ENCODE results near the gene TRAPPC2L. TPM values are rescaled to one million over a fixed set of nuclear protein-coding genes. Genes with fewer than 3 reads are reported as not detected.

Gene TRAPPC2L
- total and polyA plus RNA-seq, 2 of the 13 experiments (the other 11 are each of a cell fraction or from before 2014, with no cell fraction given) = 96.3 to 107 TPM

DNA sequence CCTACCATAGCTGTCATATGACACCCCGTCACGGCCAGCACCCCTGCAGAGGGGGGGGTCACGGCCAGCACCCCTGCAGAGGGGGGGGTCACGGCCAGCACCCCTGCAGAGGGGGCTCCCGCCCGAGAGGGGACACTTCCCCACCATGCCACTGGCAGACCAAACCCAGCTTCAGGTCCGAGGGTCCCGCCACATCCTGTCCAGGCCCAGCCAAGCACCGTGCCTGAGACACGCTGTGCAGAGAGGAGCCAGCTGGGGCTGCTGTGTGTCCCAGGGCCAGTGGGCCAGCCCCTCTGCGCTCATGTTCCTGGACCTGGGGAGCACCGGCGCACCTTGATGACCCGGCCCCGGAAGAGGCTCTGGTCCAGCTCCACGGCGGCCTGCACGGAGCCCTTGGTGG, 7.6 kb downstream of the TRAPPC2L start (continued):
- TF ChIP-seq AGO2 (optimal IDR thresholded peaks at IDR 0.05; ENCODE audit: low read depth, low read length) = peak; percentile 90
- no peak for TF ChIP-seq ARID4A (CRISPR knock-in tag; IDR thresholded peaks at IDR 0.05; ENCODE audit: borderline replicate concordance)
- no peak for TF ChIP-seq FUBP1 (CRISPR knock-in tag; IDR thresholded peaks at IDR 0.05; ENCODE audit: borderline replicate concordance)

DNA sequence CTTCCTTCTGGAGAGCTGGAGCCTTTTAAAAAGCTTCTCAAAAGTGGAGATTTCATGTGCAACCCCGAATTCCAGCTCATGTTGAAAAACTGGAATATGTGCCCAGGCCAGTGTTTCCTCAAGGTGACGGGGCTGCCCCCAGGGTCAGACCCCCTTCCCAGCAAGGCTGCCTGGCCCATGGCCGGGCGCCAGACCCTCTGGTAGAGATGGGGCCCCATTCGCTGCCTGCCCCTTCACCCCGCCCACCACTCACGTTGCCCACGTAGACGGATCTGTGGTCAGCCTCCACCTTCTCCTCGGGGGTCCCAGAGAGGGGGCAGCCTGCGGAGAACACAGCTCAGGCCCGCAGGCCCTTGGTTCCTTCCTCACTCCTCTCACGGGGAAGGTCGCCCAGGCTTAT, 8.4 kb downstream of the TRAPPC2L start:
- no peak overlapping the region for H3K4me3 ChIP-seq (replicated peaks in 1 of 3; ENCODE audit: insufficient read depth in 1 of 3, low read depth in 2 of 3, low read length in 3 of 3)
- peaks cover 6 to 8% of the 10 kb centered on the region in 2 experiments; a peak in 4 of 5 replicates for H3K36me3 ChIP-seq (replicated peaks in 1 of 2; ENCODE audit: control insufficient read depth in 1 of 2, insufficient read depth in 2 of 2, low read length in 2 of 2)
- BruUV-seq (replicated peaks) = no TSS peak
- in situ Hi-C loops (cut with HindIII; ENCODE audit: extremely low pct_ligation_motif_present, low pct_unique_long_range_greater_than_20kb) (no loop called here), intact Hi-C loops (cut with micrococcal nuclease; ENCODE audit: unreplicated experiment) (no loop called here)
- ATAC-seq (no peak), DNase-seq (ENCODE audit: low spot score) (no peak), FAIRE-seq (no peak)
- TF ChIP-seq GZF1 (CRISPR knock-in tag; IDR thresholded peaks at IDR 0.05) (no peak), ZNF761 (CRISPR knock-in tag; conservative IDR thresholded peaks at IDR 0.05) (no peak), ZNF768 (CRISPR knock-in tag; IDR thresholded peaks at IDR 0.05) (no peak), ISX (CRISPR knock-in tag; conservative IDR thresholded peaks at IDR 0.05) (no peak), NCOA1 (CRISPR knock-in tag; IDR thresholded peaks at IDR 0.05) (no peak)
- H3K79me2 ChIP-seq (ENCODE audit: insufficient read depth, low read length) = no peaks in the 10 kb centered on the region
- 14% methylated on average over 4 of the region's 14 CpGs for WGBS (ENCODE audit: low lambda C conversion rate)
- H3K9me3 ChIP-seq (ENCODE audit: low read length) = no peaks in the 10 kb centered on the region
- CTCF ChIA-PET (ENCODE audit: low intra/inter-chr PET ratio, low total read pairs) = no interaction called here
- H3K27me3 ChIP-seq (ENCODE audit: control insufficient read depth in 1 of 2, insufficient read depth in 2 of 2, low read length in 2 of 2) = peaks cover 21 to 52% of the 10 kb centered on the region in 2 experiments; a peak in 4 of 5 replicates
- H3K4me2 ChIP-seq (ENCODE audit: low read depth, low read length) = no peak overlapping the region
- no peak overlapping the region for H3K9ac ChIP-seq (ENCODE audit: insufficient read depth, low read depth, low read length)
- POLR2A ChIA-PET = no interaction called here
- H2AFZ ChIP-seq (ENCODE audit: low read length) = no peak overlapping the region
- no peaks in the 10 kb centered on the region for H4K20me1 ChIP-seq (ENCODE audit: insufficient read depth, low read length)
- no peak overlapping the region for H3K27ac ChIP-seq (ENCODE audit: extremely low read length, insufficient read depth, low read length)
- H3K4me1 ChIP-seq (ENCODE audit: insufficient read depth, low read length) = no peaks in the 10 kb centered on the region

All from HepG2 (cell line).